8988T (cell line): ENCODE measurements around the gene MTMR2.

ENCODE experiments used
- DNase-seq: peaks from one replicate; pipeline ENCODE4 v3.0.0; 2011

The MTMR2 gene

DNA sequence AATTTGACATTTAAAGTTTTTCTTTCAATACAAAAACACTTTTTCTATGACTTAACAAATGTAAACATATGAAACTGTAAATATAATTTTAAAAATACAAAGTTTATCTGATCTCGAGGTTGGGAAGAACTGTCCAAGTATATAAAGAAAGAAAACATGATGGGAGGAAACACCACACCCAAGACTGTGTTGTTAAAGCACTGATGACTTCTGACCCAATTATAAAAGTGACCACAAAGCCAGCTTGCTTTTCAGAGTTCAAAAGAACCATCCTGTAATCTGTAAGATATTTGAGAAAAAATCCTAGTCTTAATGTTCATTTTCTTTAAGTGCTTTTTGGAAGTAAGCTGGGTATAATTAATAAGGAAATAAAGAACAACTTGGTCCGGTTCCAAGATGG, 118.0 kb downstream of the MTMR2 start:
- no peak for DNase-seq

DNA sequence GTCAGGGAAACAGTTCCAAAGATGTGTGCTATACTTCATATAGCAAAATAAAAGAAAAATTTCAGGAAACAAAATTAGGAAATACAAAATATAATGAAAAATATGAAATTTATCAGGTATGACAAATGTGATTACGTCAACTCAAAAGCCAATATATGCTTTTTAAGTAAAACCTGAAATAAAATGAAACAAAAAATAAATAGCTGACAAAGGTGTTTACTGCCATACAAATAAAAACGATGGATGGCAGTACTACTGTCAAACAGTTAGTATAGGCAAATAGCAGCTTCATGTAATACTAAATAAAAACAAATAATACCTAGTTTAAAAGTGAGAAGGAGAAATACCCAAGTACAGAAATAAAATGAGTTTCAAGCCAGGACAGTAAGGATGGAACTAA, 119.9 kb downstream of the MTMR2 start:
- no peak for DNase-seq

DNA sequence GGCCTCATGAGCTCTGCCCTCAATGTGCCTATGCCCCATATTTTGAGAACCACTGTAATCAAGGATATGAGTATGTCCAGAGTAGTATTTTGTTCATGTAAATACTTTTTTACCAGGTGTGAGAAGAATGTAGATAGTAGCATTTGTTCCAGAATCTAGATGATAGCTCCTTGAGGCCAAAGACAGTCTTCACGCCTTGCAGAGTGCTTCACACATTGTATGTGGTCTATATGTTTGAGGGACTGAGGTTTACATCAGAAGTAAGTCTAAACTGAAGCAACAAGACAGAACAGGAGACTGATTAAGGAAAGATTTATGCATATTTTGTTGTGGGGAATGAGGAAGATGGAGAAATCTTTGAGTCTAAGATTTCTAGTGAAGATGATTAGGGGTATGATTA, 121.1 kb downstream of the MTMR2 start:
- DNase-seq: no peak

DNA sequence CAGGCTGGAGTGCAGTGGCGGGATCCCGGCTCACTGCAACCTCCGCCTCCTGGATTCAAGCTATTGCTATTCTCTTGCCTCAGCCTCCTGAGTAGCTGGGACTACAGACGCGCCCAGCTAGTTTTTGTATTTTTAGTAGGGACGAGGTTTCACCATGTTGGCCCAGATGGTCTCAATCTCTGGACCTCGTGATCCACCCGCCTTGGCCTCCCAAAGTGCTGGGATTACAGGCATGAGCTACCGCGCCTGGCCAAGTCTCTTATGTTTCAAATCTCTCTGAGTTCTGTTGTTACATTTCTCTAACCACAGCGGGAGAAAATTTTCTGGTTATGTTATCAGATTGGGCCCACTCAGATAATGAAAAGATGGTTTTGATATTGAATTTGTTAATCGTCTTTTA, 123.5 kb downstream of the MTMR2 start:
- DNase-seq: no peak

DNA sequence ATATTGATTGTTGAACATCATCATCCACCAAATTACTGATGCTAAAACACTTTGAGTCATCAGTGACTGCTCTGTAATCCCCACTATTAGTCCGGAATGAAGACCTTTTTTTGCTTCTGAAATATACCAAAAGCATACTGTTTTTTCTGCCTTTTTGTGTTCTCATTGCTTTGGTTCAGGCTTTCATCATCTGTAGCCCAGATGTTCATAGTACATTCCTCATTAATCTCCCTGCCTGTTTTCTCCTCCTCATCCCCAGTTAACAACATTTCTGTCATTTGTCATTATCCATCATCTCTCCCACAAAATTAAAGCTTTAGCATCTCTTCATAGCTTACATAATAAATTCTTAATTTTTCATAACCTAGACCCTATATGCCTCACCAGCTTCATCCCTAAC, 124.4 kb downstream of the MTMR2 start:
- no peak for DNase-seq

DNA sequence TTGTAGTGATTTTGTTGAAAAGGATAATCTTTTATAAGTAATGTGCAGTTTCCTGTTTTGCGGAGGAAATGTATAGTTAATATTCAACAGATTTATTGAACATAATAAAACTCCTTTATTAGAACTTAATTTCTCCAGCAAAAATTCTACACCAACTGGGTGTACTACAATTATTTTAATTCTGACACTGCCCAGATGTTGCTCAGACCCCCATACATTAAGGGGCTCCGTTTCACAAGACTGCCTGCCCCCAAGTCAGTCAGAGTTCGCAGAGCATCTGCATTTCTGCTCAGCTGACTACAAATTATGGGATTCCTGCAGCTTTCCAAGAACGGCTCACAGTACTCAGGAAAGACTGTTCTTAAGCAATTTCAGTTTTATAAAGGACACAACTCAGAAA, 127.4 kb downstream of the MTMR2 start:
- no peak for DNase-seq

DNA sequence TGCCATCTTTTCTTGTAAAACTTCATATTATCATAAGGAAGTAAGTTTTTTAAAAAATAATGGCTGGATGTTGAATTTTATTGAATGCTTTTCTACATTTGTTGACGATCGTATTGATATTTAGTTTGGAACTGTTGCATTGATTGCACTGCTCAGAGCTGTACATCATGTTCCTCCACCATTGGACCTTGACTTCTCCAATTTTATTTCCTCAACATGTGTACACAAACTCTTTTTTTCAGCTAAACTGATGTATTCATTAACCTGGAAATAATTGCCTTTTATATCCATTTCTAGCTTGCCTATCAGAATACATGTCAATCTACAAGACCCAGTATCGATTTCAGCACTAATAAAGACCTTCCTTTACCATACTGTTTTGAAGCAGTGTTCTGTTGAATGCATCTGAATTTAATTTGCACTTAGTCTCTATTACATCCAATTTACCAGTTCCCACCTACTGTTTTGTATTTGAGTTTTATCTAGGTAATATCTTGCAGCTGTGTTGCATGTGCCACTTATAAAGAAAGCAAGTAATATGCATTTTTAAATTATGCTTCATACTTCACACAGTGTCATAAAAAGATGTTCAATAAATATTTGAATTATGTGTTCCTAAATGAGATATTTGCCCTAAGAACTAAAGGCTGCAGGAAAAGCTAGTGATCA, 128.1 kb downstream of the MTMR2 start:
- no peak for DNase-seq

DNA sequence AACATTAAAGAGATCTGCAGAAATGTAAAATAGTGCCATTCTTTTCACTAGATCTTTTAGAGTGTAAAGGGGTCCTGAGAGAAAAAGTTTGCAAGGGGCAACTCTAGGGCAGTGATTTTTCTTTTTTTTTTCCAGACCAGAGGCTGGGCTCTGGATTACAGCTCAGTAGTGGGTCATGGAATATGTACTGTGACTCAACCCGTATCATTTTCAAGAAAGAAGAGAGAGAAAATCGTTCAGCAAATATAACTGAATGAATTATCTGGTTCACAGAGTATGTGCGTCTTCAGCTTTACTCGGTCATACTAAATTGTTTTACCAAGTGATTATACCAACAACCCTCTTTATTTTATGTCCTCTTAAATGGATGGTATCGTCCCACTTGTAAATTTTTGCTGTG, 129.8 kb downstream of the MTMR2 start:
- DNase-seq: no peak

DNA sequence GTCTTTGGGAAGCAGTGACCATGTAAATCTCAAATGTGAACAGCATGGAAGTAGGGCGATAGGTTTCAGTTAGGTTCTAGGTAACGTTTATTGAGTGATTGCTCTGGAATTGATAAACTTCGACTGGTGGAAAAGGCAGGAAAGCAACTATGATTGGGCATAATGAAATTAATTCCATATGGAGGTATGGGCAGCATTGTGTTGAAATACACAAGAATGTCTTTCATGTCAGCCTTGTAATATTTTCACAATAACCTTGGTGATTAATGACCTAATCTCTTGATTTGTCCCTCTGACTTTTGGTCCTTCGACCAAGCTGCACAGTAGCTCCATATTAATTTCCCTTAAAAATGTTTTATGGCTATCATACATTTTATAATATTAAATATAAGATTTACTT, 130.8 kb downstream of the MTMR2 start:
- DNase-seq: no peak

DNA sequence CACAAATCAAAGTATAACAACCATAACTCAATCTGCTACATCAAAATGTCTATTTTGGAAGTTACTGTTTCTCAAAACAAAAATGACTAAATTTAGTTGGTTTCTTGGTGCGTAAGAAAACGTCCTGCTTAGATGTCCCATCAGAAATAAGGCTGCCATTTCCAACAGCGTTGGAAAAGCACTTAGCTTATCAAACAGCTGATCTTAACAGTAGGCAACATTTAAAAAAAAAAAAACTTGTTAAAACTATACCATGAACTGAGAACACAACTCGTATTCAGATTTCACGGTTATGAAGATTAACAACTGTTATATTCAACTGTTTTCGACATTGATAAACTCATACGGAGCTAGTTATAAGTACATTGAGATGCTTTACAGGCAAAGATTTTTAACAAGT, 131.2 kb downstream of the MTMR2 start:
- no peak for DNase-seq

DNA sequence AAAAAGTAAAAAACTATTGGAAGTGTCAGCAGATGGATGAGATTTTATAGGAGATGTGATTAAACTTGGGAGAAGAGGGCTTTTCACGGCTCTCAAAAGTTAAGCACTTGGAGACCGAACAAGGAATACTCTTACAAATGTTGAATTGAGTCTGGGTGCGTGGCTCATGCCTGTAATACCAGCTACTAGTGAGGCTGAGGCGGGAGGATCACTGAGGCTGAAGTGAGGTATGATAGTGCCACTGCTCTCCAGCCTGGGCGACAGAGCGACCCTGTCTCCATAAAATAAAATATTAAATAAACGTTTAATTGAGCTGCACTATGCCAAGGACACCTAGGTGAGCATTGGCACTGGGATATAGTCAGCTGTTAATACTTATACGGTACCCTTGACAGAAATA, 131.7 kb downstream of the MTMR2 start:
- no peak for DNase-seq

DNA sequence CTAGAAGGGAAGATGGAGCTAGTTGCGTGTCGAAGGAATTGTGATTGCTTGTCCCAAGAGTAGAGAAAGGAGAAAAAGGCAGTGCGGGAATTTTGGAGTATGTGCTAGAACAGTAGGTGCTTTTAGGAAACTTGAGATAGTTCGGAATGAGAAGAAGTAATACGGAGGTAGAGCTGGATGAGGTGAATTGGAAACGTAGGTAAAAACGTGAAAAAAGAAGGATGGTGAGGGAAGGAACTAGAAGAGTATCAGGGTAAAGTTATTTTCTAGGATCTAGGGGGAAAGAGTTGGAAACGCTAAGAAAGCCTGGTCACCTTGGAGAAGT, 132.2 kb downstream of the MTMR2 start:
- no peak for DNase-seq

DNA sequence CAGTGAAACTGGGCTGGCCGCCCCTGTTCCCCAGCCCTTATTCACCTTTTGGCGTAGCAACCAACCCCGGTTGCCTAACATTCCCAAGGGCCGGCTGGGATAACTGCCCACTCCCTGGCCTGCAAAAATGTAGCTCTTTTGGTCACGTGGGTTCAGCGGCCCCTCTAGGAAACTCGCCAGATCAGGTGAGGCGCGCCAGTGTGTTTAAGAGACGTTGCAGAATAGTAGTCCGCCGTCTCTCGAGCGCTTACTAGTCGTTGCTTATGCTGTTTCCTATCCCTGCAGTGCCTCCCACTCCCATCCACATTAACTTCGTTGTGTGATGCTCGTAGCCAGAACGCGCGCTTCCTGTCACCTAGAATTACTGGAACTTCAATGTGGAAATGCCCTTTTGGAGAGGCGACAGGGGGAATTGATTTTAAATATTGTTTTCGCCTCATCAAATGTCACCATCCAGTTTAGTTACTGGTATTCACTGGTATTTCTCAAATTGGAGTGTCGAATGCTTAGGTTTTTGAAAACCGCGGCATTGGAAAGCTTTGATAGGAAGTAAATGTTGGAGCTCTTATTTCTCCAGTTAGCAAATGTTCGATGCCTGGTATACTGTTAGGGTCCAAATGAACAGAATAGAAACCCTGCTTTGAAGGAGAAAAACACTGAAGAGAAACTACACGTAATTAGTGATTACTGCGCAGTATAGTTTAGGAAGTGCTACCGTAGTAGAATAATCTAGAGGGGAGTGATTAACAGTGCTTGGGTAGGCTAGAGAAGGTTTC, 132.8 kb downstream of the MTMR2 start:
- DNase-seq: no peak

DNA sequence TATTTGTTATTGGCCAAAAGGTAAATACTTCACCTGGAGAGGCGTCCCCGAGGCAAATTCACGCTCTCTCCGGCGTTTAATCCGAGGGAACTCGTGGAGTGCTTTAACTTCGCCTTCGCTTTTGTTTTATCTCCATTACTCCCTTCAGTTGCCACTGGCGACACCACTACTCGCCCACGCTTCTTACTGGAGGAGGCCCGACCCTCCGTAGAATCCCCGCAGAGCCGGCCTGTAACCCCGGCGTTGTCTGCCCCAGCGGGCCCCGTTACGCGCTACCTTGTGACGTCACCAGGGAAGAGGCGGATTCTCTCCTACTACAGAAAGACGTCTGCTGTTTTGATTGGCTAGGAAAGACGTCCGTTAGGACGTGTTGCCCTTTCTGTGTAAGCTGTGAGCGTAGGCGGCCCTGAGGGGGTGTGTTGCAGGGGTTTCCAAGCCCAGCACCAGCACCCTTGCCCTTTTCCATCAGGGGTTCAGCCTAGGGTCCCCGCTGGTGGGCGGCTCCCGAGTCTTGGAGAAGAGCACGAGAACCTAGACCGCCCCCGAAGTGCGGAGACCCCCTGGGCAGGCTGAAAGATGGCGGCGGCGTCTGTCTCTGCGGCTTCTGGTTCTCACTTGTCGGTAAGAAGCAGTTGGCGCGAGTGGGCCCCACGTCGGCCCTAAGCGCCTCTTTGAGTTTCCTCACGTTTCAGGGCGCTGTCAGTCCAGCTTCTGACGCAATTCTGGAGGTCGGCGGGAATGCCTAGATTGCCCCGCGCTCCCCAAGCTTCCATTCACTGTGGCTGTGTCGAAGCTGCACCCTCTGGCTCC, 133.6 kb downstream of the MTMR2 start, which contains the start of gene CEP57:
CEP57 (plus strand) TSS at position 376 of the 810 bp plus-strand sequence; CDS start at position 577, 201 bp downstream.
- DNase-seq: peak; percentile 56

DNA sequence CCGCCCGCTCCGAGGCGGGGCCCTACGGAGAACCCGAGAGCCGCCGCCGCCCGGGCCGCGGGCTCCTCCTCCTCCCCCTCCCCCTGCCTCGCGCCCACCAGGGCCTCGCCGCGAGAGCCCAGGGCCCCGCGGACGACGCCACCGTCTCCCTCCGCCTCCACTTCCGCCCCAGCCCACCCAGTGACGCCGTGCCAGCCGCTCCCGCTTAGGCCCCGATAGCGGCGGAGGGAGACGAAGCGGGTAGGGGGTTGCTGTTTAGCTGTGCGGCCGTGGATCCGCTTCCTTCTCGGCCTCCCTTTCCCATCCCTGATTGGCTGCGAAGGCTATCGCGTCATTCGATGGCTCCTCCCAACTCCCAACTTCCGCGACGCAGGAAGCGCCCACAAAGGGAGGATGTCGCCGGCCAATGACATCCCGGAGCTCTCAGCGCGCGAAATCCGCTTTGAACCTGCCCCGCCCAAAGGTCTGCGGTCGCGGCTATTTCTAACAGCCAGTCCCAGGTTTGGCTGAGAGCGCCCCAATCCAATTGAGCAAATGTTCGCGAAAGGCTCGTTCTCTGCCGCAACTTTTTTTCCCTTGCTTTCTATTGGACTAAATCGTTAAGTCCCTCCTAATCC, 134.3 kb downstream of the MTMR2 start, which contains the start of gene FAM76B:
FAM76B (minus strand) TSS at position 277 of the 617 bp plus-strand sequence. CDS start 304 bp downstream, outside the sequence.
- DNase-seq: peak; percentile 71

DNA sequence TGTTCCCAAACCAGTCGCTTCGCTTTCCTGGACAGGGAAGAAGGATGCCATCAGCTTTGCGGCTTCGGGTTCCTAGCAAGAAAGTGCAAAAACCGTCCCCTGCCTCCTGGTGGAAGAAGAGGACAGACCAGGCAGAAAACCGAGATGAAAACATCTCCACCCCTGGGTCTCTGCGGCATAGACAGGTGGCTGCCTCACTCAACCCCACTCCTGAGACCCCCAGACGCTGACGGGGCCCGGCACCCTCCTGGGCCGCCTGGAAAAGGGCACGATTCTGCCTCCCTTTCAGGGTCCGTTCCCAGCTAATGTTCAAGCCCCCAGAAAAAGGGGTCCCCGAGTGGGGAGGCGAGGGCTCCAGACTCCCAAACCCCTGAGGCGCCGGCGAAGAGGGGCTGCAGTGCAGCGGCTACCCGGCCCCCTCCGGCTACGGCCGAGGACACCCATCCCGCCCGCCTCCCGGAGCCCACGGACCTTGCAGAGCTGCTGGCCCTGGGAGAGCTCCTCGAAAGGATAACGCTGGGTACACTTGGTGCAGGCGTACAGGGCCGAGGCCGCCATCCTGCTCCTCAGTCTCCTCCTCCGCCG, 134.9 kb downstream of the MTMR2 start:
- DNase-seq: no peak
